Measurements from ENCODE around the gene NADSYN1. TPM values are rescaled to one million over a fixed set of nuclear protein-coding genes. Genes with fewer than 3 reads are reported as not detected.
A peak's percentile ranks its signal among the peaks of the same experiment; 100 is the strongest.

The NADSYN1 gene
- total and polyA plus RNA-seq, 2 of the 13 experiments (the other 11 are each of a cell fraction or from before 2014, with no cell fraction given), result 35.7 to 51.5 TPM

GRCh38 chr11:71535825-71536224, 82.8 kb downstream of the NADSYN1 start:
- H3K79me2 ChIP-seq (ENCODE audit: insufficient read depth, low read length), result no peaks in the 10 kb centered on the region
- H4K20me1 ChIP-seq (ENCODE audit: insufficient read depth, low read length), result no peaks in the 10 kb centered on the region
- CTCF ChIA-PET (ENCODE audit: low intra/inter-chr PET ratio, low total read pairs), result no interaction called here
- peak overlapping the region; percentile 93 for H3K27ac ChIP-seq (ENCODE audit: extremely low read length, insufficient read depth, low read length)
- BruUV-seq (replicated peaks), result no TSS peak
- intact Hi-C loops (cut with micrococcal nuclease; ENCODE audit: unreplicated experiment) (no loop called here), in situ Hi-C loops (cut with HindIII; ENCODE audit: extremely low pct_ligation_motif_present, low pct_unique_long_range_greater_than_20kb) (no loop called here)
- peak overlapping the region; percentile 71; the same call in 1 of the 2 replicates for H3K4me2 ChIP-seq (ENCODE audit: low read depth, low read length)
- H3K27me3 ChIP-seq (ENCODE audit: control insufficient read depth in 1 of 2, insufficient read depth in 2 of 2, low read length in 2 of 2), result no peaks in the 10 kb centered on the region
- TF ChIP-seq ZBTB38 (CRISPR knock-in tag; IDR thresholded peaks at IDR 0.05), result peak; percentile 82
- no peak for TF ChIP-seq HNRNPK (IDR thresholded peaks at IDR 0.05; ENCODE audit: low read depth, low read length, poor library complexity, severe bottlenecking)
- peak; percentile 51; the same call in 1 of the 2 replicates for TF ChIP-seq ZBTB33 (CRISPR knock-in tag; IDR thresholded peaks at IDR 0.05)
- no peak for TF ChIP-seq MTF1 (CRISPR knock-in tag; IDR thresholded peaks at IDR 0.05)
- no peak for DNase-seq (ENCODE audit: low spot score)
- no peak overlapping the region for H3K9ac ChIP-seq (ENCODE audit: insufficient read depth, low read depth, low read length)
- ATAC-seq, result no peak
- H3K4me1 ChIP-seq (ENCODE audit: insufficient read depth, low read length), result peaks cover 95% of the 10 kb centered on the region
- no peaks in the 10 kb centered on the region for H3K36me3 ChIP-seq (replicated peaks in 1 of 2; ENCODE audit: control insufficient read depth in 1 of 2, insufficient read depth in 2 of 2, low read length in 2 of 2)
- no peak overlapping the region for H3K4me3 ChIP-seq (replicated peaks in 1 of 3; ENCODE audit: insufficient read depth in 1 of 3, low read depth in 2 of 3, low read length in 3 of 3)
- FAIRE-seq, result no peak
- POLR2A ChIA-PET, result no interaction called here
- WGBS (ENCODE audit: low lambda C conversion rate), result 89% methylated on average over 9 of the region's 9 CpGs
- no peaks in the 10 kb centered on the region for H3K9me3 ChIP-seq (ENCODE audit: low read length)
- no peak overlapping the region for H2AFZ ChIP-seq (ENCODE audit: low read length)

DNA sequence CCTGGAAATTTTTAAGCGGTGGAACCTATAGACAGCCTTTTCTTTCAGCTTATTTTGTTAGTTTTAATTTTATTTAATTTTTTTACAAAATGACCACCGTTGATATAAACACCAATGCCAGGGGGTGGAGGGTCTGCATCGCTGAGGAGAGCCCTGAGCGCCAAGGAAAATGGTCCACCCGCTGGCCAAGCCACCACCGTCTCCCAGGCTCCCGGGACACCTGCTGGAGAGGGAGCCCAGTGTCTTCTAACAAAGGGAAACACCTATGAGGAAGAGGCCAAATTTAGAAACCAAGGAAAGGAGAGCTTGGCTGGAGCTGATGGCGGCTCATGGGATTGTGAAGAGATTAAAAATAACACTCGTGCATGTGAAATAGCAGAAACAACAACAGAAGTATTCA, 84.5 kb downstream of the NADSYN1 start:
- Histone ChIP-seq H3K79me2 (ENCODE audit: insufficient read depth, low read length) (no peaks in the 10 kb centered on the region), H3K4me2 (ENCODE audit: low read depth, low read length) (no peak overlapping the region; the same call in 1 of the 2 replicates), H4K20me1 (ENCODE audit: insufficient read depth, low read length) (no peaks in the 10 kb centered on the region), H3K4me3 (replicated peaks in 1 of 3; ENCODE audit: insufficient read depth in 1 of 3, low read depth in 2 of 3, low read length in 3 of 3) (no peak overlapping the region), H2AFZ (ENCODE audit: low read length) (no peak overlapping the region), H3K4me1 (ENCODE audit: insufficient read depth, low read length) (peaks cover 96% of the 10 kb centered on the region), H3K9me3 (ENCODE audit: low read length) (no peaks in the 10 kb centered on the region), H3K36me3 (replicated peaks in 1 of 2; ENCODE audit: control insufficient read depth in 1 of 2, insufficient read depth in 2 of 2, low read length in 2 of 2) (no peaks in the 10 kb centered on the region), H3K9ac (ENCODE audit: insufficient read depth, low read depth, low read length) (no peak overlapping the region), H3K27ac (ENCODE audit: extremely low read length, insufficient read depth, low read length) (no peak overlapping the region), H3K27me3 (ENCODE audit: control insufficient read depth in 1 of 2, insufficient read depth in 2 of 2, low read length in 2 of 2) (no peaks in the 10 kb centered on the region)
- DNase-seq (ENCODE audit: low spot score) (no peak), FAIRE-seq (no peak), ATAC-seq (no peak)
- ChIA-PET CTCF (ENCODE audit: low intra/inter-chr PET ratio, low total read pairs) (no interaction called here), POLR2A (no interaction called here)
- intact Hi-C loops (cut with micrococcal nuclease; ENCODE audit: unreplicated experiment), result no loop called here
- in situ Hi-C loops (cut with HindIII; ENCODE audit: extremely low pct_ligation_motif_present, low pct_unique_long_range_greater_than_20kb), result no loop called here
- 83% methylated on average over 9 of the region's 9 CpGs for WGBS (ENCODE audit: low lambda C conversion rate)
- TF ChIP-seq, protein P1, sequence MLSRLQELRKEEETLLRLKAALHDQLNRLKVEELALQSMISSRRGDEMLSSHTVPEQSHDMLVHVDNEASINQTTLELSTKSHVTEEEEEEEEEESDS (CRISPR knock-in tag; IDR thresholded peaks at IDR 0.05; ENCODE audit: borderline replicate concordance), result no peak
- TF ChIP-seq RARG (CRISPR knock-in tag; IDR thresholded peaks at IDR 0.05; ENCODE audit: low read depth), result no peak
- TF ChIP-seq ZNF615 (CRISPR knock-in tag; IDR thresholded peaks at IDR 0.05; ENCODE audit: borderline replicate concordance), result no peak
- TF ChIP-seq ZNF747 (CRISPR knock-in tag; IDR thresholded peaks at IDR 0.05; ENCODE audit: borderline replicate concordance), result no peak
- TF ChIP-seq, protein P2, sequence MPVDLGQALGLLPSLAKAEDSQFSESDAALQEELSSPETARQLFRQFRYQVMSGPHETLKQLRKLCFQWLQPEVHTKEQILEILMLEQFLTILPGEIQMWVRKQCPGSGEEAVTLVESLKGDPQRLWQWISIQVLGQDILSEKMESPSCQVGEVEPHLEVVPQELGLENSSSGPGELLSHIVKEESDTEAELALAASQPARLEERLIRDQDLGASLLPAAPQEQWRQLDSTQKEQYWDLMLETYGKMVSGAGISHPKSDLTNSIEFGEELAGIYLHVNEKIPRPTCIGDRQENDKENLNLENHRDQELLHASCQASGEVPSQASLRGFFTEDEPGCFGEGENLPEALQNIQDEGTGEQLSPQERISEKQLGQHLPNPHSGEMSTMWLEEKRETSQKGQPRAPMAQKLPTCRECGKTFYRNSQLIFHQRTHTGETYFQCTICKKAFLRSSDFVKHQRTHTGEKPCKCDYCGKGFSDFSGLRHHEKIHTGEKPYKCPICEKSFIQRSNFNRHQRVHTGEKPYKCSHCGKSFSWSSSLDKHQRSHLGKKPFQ (CRISPR knock-in tag; IDR thresholded peaks at IDR 0.05; ENCODE audit: insufficient replicate concordance), result no peak
- no peak for TF ChIP-seq ZNF546 (CRISPR knock-in tag; conservative IDR thresholded peaks at IDR 0.05)
- TF ChIP-seq AHR (CRISPR knock-in tag; IDR thresholded peaks at IDR 0.05), result no peak
- peak; percentile 32; the same call in 1 of the 2 replicates for TF ChIP-seq ZBTB38 (CRISPR knock-in tag; IDR thresholded peaks at IDR 0.05)
- no TSS peak for BruUV-seq (replicated peaks)
